AG08396 (cell line): ENCODE measurements around the gene SLC2A10.

Experiments used
- DNase-seq: peaks from one replicate; pipeline ENCODE4 v3.0.0; 2012; ENCODE audit warnings: low spot score, mixed read lengths

Gene SLC2A10

DNA sequence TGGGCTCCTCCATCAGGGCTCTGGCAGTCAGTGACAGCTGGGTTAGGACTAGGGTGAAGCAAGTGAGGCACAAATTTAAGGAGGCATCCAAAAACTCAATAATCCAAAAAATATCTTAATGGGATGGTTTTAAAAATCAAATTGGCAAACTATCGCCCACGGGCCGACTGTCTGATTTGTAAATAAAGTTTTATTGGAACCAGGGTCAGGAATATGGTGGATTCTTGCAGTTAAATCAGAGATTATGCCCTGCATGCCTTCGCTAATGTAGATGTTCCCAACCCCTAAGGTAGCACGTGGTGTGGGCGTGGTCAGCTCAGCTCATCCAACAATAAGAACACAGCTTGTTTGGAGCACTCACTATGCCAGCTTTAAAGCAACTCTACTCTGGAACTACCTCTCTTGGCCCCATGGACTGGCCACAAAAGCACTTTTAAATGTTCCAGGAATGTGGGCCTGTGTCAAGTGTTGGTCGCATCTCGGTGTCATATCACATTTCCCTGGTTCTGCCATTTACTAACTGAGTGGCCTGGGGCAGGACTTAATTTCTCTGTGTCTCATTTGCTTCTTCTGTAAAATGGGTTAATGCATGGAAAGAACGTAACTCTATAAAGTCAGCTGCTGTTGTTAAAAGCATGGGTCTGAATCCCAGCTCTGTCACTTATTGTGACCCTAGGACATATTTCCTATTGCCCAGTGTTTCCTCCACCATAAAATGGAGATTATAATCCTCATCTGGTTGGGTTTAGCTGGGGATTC lies 27.2 kb upstream of the SLC2A10 start:
- no peak for DNase-seq

GRCh38 chr20:46683011-46683667 lies 26.3 kb upstream of the SLC2A10 start:
- no peak for DNase-seq

DNA sequence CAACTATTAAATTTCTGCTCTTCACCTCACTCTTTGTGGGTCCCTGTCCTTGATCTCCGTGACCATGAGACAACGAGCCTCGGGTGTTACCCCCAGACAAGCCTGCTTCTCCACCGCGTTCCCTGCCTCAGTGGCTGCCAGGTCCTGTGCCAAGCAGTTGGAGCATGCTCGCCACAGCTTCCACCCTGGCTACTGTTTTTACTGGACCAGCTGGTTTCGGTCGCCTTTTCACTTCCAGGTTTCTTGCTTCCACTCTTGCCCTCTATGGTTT lies 25.8 kb upstream of the SLC2A10 start:
- no peak for DNase-seq

- peak; percentile 79 for DNase-seq
These were observed 25.3 kb upstream of the SLC2A10 start for GRCh38 chr20:46683939-46684750.

GRCh38 chr20:46688151-46689081 lies 21.0 kb upstream of the SLC2A10 start:
- DNase-seq = no peak

- peak; percentile 98 for DNase-seq
These were observed 20.2 kb upstream of the SLC2A10 start, which contains the start of gene TP53RK for GRCh38 chr20:46689082-46689753. TP53RK (minus strand) TSS chr20:46689444; CDS start chr20:46689414, 30 bp downstream.

GRCh38 chr20:46689754-46690085 lies 19.7 kb upstream of the SLC2A10 start:
- no peak for DNase-seq

DNA sequence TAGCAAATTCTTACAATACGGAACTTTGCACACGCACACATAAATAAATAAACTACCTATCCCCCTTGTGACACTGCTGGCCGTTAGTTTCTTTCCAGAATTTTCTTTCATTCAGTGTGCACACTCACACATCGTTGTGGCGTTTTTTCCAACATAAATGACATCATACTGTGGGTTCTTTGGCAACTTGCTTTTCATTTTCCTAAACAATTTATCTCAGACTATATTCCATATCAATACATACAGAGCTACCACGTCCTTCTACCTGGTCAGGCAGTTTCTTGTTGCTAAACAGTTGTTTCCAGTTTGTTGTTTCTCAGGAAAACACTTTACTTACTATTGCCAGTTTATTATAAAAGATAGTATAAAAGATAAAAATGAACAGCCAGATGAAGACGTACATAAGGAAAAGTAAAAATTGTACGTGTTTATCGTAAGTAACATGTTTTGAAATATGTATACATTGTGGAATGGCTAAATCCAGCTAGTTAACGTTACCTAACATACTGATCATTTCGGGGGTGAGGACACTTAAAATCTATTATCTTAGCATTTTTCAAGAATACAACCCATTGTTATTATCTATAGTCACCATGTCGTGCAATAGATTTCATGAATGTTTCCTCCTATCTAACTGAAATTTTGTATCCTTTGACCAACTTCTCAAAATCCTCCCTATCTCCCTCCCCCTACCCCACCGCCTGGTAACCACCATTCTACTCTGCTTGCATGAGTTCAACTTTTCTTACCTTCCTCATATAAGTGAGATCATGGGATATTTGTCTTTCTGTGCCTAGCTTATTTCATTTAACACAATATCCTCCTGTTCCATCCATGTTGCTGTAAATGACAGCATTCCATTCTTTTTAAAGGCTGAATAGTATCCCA lies 19.0 kb upstream of the SLC2A10 start:
- no peak for DNase-seq

DNA sequence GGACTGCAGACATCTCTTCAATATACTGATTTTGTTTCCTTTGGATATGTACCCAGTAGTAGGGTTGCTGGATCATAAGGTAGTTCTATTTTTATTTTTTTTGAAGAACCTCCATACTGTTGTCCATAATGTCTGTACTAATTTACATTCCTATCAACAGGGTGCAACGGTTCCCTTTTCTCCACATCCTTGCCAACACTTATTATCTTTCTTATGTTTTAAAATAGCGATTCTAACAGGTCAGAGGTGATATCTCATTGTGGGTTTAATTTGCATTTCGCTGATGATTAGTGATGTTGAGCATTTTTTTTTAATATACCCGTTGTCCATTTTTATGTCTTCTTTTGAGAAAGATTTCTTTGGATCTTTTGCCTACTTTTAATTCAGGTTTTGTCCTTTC lies 18.3 kb upstream of the SLC2A10 start:
- no peak for DNase-seq

DNA sequence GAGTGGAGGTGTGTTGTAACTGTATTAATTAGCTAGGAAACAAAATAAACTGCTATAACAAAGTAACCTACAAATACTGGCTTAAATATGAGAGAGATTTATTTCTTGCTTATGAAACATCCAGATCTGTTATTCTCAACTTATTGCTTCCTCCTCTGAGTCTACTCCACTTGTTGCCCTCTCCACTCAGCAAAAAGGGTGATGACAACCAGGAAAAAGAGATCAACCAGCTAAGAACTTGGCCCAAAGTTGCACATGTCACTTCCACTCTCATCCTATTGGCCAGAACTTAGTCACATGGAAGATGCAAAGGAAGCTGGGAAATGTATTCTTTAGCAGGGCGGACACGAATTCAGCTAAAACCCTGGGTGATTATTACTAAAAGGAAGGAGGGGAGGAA lies 15.0 kb upstream of the SLC2A10 start:
- no peak for DNase-seq

DNA sequence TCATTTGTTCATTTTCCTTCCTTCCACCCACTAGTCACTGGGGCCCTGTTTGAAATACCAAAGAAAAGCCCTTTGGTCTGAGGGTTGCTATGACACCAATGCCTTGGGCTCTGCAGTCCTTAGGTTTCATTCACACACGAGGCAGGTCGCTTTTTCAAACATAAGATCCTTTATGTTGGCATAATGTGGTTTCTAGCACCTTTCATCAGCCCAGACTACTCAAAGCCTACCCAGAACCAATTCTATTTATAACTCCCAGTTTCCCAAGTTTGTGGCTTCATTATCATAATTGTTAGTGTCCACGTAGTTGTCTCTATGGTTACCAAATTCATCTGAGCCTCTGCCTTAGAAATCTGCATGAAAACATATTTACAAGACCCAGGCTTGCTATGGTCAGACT lies 13.6 kb upstream of the SLC2A10 start:
- peak; percentile 62 for DNase-seq

- DNase-seq = no peak
These were observed 12.6 kb upstream of the SLC2A10 start for GRCh38 chr20:46696791-46697279.

- no peak for DNase-seq
These were observed 10.7 kb upstream of the SLC2A10 start for GRCh38 chr20:46698788-46699187.

GRCh38 chr20:46699651-46700359 lies 9.6 kb upstream of the SLC2A10 start:
- no peak for DNase-seq

DNA sequence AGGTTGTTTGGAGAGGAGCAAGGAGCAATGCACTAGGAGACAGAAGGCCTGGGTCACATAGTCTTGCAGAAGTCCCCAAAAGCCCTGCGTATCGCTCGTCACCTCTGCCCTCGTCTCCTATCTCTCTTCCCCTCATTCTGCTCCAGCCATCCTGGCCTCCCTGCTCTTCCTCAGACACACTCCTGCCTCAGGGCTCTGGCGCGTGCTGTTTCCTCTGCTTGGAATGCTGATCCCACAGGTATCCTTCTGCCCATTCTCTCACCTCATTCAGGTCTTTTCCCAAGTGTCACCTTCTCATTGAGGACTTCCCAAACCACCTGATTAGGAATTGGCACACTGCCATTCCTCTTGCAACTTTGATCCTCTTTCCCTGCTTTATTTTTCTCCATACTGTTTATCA lies 9.0 kb upstream of the SLC2A10 start:
- no peak for DNase-seq

- no peak for DNase-seq
These were observed 8.4 kb upstream of the SLC2A10 start for GRCh38 chr20:46701057-46701456.

DNA sequence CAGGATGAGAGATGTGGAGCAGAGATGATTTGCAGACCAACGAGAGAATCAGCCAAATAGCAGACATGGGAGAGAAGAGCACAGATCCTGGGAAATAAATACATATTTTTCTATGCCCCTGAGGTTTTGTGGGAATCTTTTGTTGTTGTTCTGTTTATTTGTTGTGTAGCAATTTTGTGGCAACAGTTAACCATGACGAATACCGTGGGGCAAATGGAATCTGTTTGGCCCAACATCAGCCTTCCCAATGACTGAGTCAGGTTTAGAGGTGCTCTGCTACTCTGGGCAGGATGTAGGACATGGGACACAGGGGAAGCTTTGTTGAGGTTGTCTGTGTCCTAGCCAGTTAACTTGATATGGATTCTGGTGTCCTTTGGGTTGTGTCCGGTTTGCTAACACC lies 7.9 kb upstream of the SLC2A10 start:
- no peak for DNase-seq

GRCh38 chr20:46701986-46702385 lies 7.5 kb upstream of the SLC2A10 start:
- DNase-seq = no peak

GRCh38 chr20:46702447-46703203 lies 6.8 kb upstream of the SLC2A10 start:
- DNase-seq = no peak
